PC-9 (cell line): ENCODE data around the gene ALK. TPM values are rescaled to one million over a fixed set of nuclear protein-coding genes. Genes with fewer than 3 reads are reported as not detected.

Source experiments
- BruUV-seq: library from RNA; stranded (reverse); fragments of 400-500 nt; replicated peaks from 2 replicates; lab custom pipeline; 2021; lab: Mats Ljungman, UMichigan
- CTCF ChIA-PET: fragments of 300-600 bp; sonication (Branson Sonifier 250); formaldehyde crosslinking; loops from one replicate; lab custom pipeline; 2022; ENCODE audit warnings: antibody characterized with exemption; lab: Charles Lee
- POLR2A ChIA-PET: fragments of 300-600 bp; sonication (Branson Sonifier 250); formaldehyde crosslinking; loops from one replicate; lab custom pipeline; 2022; ENCODE audit warnings: antibody characterized with exemption; ENCODE audit not compliant: unreplicated experiment; lab: Charles Lee
- DNase-seq, 2 experiments: peaks; one replicate each; pipeline versions ENCODE4 v3.0.0 to v3.0.0-alpha.2; 2015 to 2022; ENCODE audit warnings: mixed read lengths in 1 of 2
- H2AFZ ChIP-seq: fragments of 200-600 bp; sonication (generic); 2 replicates; pipeline ENCODE4 v1.8.1; 2017; ENCODE audit warnings: antibody characterized with exemption
- H3F3A ChIP-seq: fragments of 200-600 bp; sonication (generic); 2 replicates; pipeline ENCODE4 v1.8.1; 2017; ENCODE audit warnings: antibody characterized with exemption, mild to moderate bottlenecking, low read depth; ENCODE audit not compliant: insufficient read depth
- H3K27ac ChIP-seq: fragments of 200-600 bp; sonication (generic); 2 replicates; pipeline ENCODE4 v1.6.1; 2016; ENCODE audit warnings: mixed run types
- H3K27me3 ChIP-seq: fragments of 200-600 bp; sonication (generic); 2 replicates; pipeline ENCODE4 v1.6.1; 2016; ENCODE audit warnings: low read depth, mixed run types; ENCODE audit not compliant: insufficient read depth
- H3K36me3 ChIP-seq: fragments of 200-600 bp; sonication (generic); 2 replicates; pipeline ENCODE4 v1.6.1; 2016; ENCODE audit warnings: low read depth, mixed run types
- H3K4me1 ChIP-seq: fragments of 200-600 bp; sonication (generic); replicated peaks from 2 replicates; pipeline ENCODE4 v1.6.1; 2016; ENCODE audit warnings: mixed run types; ENCODE audit not compliant: insufficient read depth
- H3K4me2 ChIP-seq: fragments of 200-600 bp; sonication (generic); 2 replicates; pipeline ENCODE4 v1.6.1; 2017; ENCODE audit warnings: mixed run types
- H3K4me3 ChIP-seq: fragments of 200-600 bp; sonication (generic); 2 replicates; pipeline ENCODE4 v1.6.1; 2016; ENCODE audit warnings: mixed run types
- H3K79me2 ChIP-seq: fragments of 200-600 bp; sonication (generic); 2 replicates; pipeline ENCODE4 v1.6.1; 2017; ENCODE audit warnings: low read depth, mixed run types
- H3K9me2 ChIP-seq: fragments of 200-600 bp; sonication (generic); 2 replicates; pipeline ENCODE4 v1.8.1; 2017; ENCODE audit warnings: mild to moderate bottlenecking; ENCODE audit not compliant: insufficient read depth
- H3K9me3 ChIP-seq: fragments of 200-600 bp; sonication (generic); 2 replicates; pipeline ENCODE4 v1.8.1; 2016; ENCODE audit warnings: low read depth; ENCODE audit not compliant: insufficient read depth
- H4K20me1 ChIP-seq: fragments of 200-600 bp; sonication (generic); 2 replicates; pipeline ENCODE4 v1.8.1; 2017; ENCODE audit not compliant: insufficient read depth
- CTCF ChIP-seq: fragments of 200-600 bp; sonication (generic); conservative IDR thresholded peaks from 2 replicates; pipeline ENCODE4 v1.6.1; 2017; ENCODE audit warnings: mixed run types, antibody characterized with exemption, mild to moderate bottlenecking, moderate library complexity
- EZH2 ChIP-seq: fragments of 200-600 bp; sonication (generic); IDR thresholded peaks from 2 replicates; pipeline ENCODE4 v1.8.0; 2017; ENCODE audit warnings: antibody characterized with exemption, low read depth
- intact Hi-C: fragments of 100-400 bp; cut with micrococcal nuclease; formaldehyde crosslinking; loops from one replicate; pipeline ENCODE4 v1.10.0; 2022; ENCODE audit not compliant: unreplicated experiment
- total RNA-seq: library from RNA; stranded (reverse); gene quantifications from 2 replicates; pipeline ENCODE4 v1.2.3, GENCODE V29; 2021

ALK gene
- total RNA-seq, 1 experiment from 2014 or later: not detected

GRCh38 chr2:29613067-29613466 lies 308.3 kb downstream of the ALK start:
- H3K4me1 ChIP-seq: no peaks in the 10 kb centered on the region
- intact Hi-C loops: no loop called here
- H3K9me2 ChIP-seq: no peaks in the 10 kb centered on the region
- no peak for TF ChIP-seq EZH2
- TF ChIP-seq CTCF: no peak
- H2AFZ ChIP-seq: no peak overlapping the region
- H3K27ac ChIP-seq: no peak overlapping the region
- H3K4me2 ChIP-seq: no peak overlapping the region
- H3K27me3 ChIP-seq: peaks cover 76% of the 10 kb centered on the region
- H3K79me2 ChIP-seq: no peaks in the 10 kb centered on the region
- no peaks in the 10 kb centered on the region for H3K9me3 ChIP-seq
- ChIA-PET CTCF (no interaction called here), POLR2A (no interaction called here)
- DNase-seq: no peak
- no peaks in the 10 kb centered on the region for H4K20me1 ChIP-seq
- no peaks in the 10 kb centered on the region for H3K36me3 ChIP-seq
- H3K4me3 ChIP-seq: no peak overlapping the region
- BruUV-seq: no TSS peak
- no peaks in the 10 kb centered on the region for H3F3A ChIP-seq

- Histone ChIP-seq H4K20me1 (no peaks in the 10 kb centered on the region), H3F3A (no peaks in the 10 kb centered on the region), H3K36me3 (no peaks in the 10 kb centered on the region), H3K9me2 (no peaks in the 10 kb centered on the region), H3K27ac (no peak overlapping the region), H3K9me3 (no peaks in the 10 kb centered on the region), H2AFZ (no peak overlapping the region), H3K79me2 (no peaks in the 10 kb centered on the region), H3K27me3 (peaks cover 71% of the 10 kb centered on the region), H3K4me1 (no peaks in the 10 kb centered on the region), H3K4me2 (no peak overlapping the region), H3K4me3 (no peak overlapping the region)
- TF ChIP-seq CTCF: no peak
- TF ChIP-seq EZH2: no peak
- DNase-seq: no peak
- CTCF ChIA-PET: no interaction called here
- BruUV-seq: no TSS peak
- POLR2A ChIA-PET: no interaction called here
- intact Hi-C loops: no loop called here
These were observed 308.8 kb downstream of the ALK start for GRCh38 chr2:29612568-29612967.

GRCh38 chr2:29611850-29612249 lies 309.5 kb downstream of the ALK start:
- Histone ChIP-seq H3K79me2 (no peaks in the 10 kb centered on the region), H2AFZ (no peak overlapping the region), H3K27me3 (peaks cover 64% of the 10 kb centered on the region), H3K27ac (no peak overlapping the region), H3F3A (no peaks in the 10 kb centered on the region), H3K4me1 (no peaks in the 10 kb centered on the region), H3K9me2 (no peaks in the 10 kb centered on the region), H3K4me2 (no peak overlapping the region), H3K4me3 (no peak overlapping the region), H3K36me3 (no peaks in the 10 kb centered on the region), H3K9me3 (no peaks in the 10 kb centered on the region), H4K20me1 (no peaks in the 10 kb centered on the region)
- BruUV-seq: no TSS peak
- no peak for DNase-seq
- ChIA-PET POLR2A (no interaction called here), CTCF (no interaction called here)
- TF ChIP-seq EZH2 (no peak), CTCF (no peak)
- intact Hi-C loops: no loop called here
